ENCODE results near the gene RB1.

The RB1 gene

GRCh38 chr13:48317511-48318376 is 14.2 kb downstream of the RB1 start:
- Histone ChIP-seq H3K9ac (peak overlapping the region; percentile 50; the same call in 1 of the 2 replicates), H3K9me3 (peaks cover 100% of the 10 kb centered on the region)
- TF ChIP-seq Cebpa-rat (IDR thresholded peaks at IDR 0.05), result no peak

GRCh38 chr13:48318377-48318811 is 14.8 kb downstream of the RB1 start:
- H3K4me1 ChIP-seq, result peaks cover 17% of the 10 kb centered on the region
- H3K27ac ChIP-seq, result peak overlapping the region; percentile 55
- no peak overlapping the region for H3K9ac ChIP-seq
- H3K9me3 ChIP-seq, result peaks cover 97% of the 10 kb centered on the region
- peak overlapping the region; percentile 64 for H3K4me2 ChIP-seq
- no peak for TF ChIP-seq Cebpa-rat (IDR thresholded peaks at IDR 0.05)
- peak overlapping the region; percentile 48 for H3K4me3 ChIP-seq
- H4K20me1 ChIP-seq, result peaks cover 18% of the 10 kb centered on the region; the same call in 1 of the 2 replicates
- peaks cover 96% of the 10 kb centered on the region for H3K36me3 ChIP-seq
- no peaks in the 10 kb centered on the region for H3K27me3 ChIP-seq

More at GRCh38 chr13:48317511-48318376, 14.2 kb downstream of the RB1 start:
- Histone ChIP-seq H3K27me3 (no peaks in the 10 kb centered on the region), H3K4me1 (peaks cover 23% of the 10 kb centered on the region), H3K36me3 (peaks cover 99% of the 10 kb centered on the region), H4K20me1 (peaks cover 18% of the 10 kb centered on the region; the same call in 1 of the 2 replicates), H3K4me2 (peak overlapping the region; percentile 64), H3K27ac (peak overlapping the region; percentile 55), H3K4me3 (peak overlapping the region; percentile 48)

GRCh38 chr13:48318821-48319511 is 15.4 kb downstream of the RB1 start:
- Histone ChIP-seq H3K36me3 (peaks cover 90% of the 10 kb centered on the region), H3K27ac (no peak overlapping the region), H3K27me3 (no peaks in the 10 kb centered on the region), H3K4me2 (no peak overlapping the region), H3K9ac (no peak overlapping the region), H4K20me1 (peaks cover 18% of the 10 kb centered on the region; the same call in 1 of the 2 replicates), H3K9me3 (peaks cover 91% of the 10 kb centered on the region), H3K4me3 (peak overlapping the region; percentile 48), H3K4me1 (peaks cover 17% of the 10 kb centered on the region)
- TF ChIP-seq Cebpa-rat (IDR thresholded peaks at IDR 0.05), result no peak

- peaks cover 88% of the 10 kb centered on the region for H3K36me3 ChIP-seq
- TF ChIP-seq Cebpa-rat (IDR thresholded peaks at IDR 0.05), result no peak
Measured at GRCh38 chr13:48319531-48320398, 16.2 kb downstream of the RB1 start.

DNA sequence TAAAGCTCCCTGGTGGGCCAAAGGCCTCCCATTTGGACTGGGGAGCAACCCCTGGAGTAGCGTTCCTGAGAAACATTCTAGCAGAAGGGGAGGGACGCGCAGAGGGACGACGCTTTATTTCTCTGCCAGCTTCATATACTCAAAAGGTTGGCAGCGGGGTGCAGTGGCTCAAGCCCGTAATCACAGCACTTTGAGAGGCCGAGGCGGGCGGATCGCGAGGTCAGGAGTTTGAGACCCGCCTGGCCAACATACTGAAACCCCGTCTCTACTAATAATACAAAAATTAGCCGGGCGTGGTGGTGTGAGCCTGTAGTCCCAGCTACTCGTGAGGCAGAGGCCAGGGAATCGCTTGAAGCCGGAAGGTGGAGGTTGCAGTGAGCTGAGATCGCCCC is 16.8 kb downstream of the RB1 start:
- no peak for TF ChIP-seq Cebpa-rat (IDR thresholded peaks at IDR 0.05)
- peak overlapping the region; percentile 48; the same call in 1 of the 2 replicates for H3K4me3 ChIP-seq
- H3K36me3 ChIP-seq, result peaks cover 88% of the 10 kb centered on the region

More at GRCh38 chr13:48319531-48320398, 16.2 kb downstream of the RB1 start:
- Histone ChIP-seq H3K27ac (no peak overlapping the region), H3K4me3 (peak overlapping the region; percentile 48), H3K9ac (no peak overlapping the region), H3K9me3 (peaks cover 83% of the 10 kb centered on the region), H3K4me2 (no peak overlapping the region), H3K27me3 (no peaks in the 10 kb centered on the region), H3K4me1 (peaks cover 17% of the 10 kb centered on the region), H4K20me1 (peaks cover 20% of the 10 kb centered on the region; the same call in 1 of the 2 replicates)

GRCh38 chr13:48320891-48321510 is 17.4 kb downstream of the RB1 start:
- H3K9ac ChIP-seq, result no peak overlapping the region
- no peak overlapping the region for H3K27ac ChIP-seq
- H3K4me2 ChIP-seq, result no peak overlapping the region
- H3K4me3 ChIP-seq, result no peak overlapping the region
- peaks cover 15% of the 10 kb centered on the region; the same call in 1 of the 2 replicates for H4K20me1 ChIP-seq
- peaks cover 17% of the 10 kb centered on the region for H3K4me1 ChIP-seq
- peaks cover 88% of the 10 kb centered on the region for H3K36me3 ChIP-seq
- H3K9me3 ChIP-seq, result peaks cover 71% of the 10 kb centered on the region
- no peak for TF ChIP-seq Cebpa-rat (IDR thresholded peaks at IDR 0.05)
- no peaks in the 10 kb centered on the region for H3K27me3 ChIP-seq

More for the DNA sequence above, 16.8 kb downstream of the RB1 start:
- H3K27ac ChIP-seq, result no peak overlapping the region
- peaks cover 17% of the 10 kb centered on the region for H3K4me1 ChIP-seq
- no peak overlapping the region for H3K4me2 ChIP-seq
- H4K20me1 ChIP-seq, result peaks cover 19% of the 10 kb centered on the region; the same call in 1 of the 2 replicates
- H3K9me3 ChIP-seq, result peaks cover 77% of the 10 kb centered on the region
- H3K9ac ChIP-seq, result no peak overlapping the region
- no peaks in the 10 kb centered on the region for H3K27me3 ChIP-seq

GRCh38 chr13:48322294-48322693 is 18.7 kb downstream of the RB1 start:
- no peak for TF ChIP-seq Cebpa-rat (IDR thresholded peaks at IDR 0.05)
- H4K20me1 ChIP-seq, result peaks cover 9% of the 10 kb centered on the region; the same call in 1 of the 2 replicates
- H3K27me3 ChIP-seq, result no peaks in the 10 kb centered on the region
- no peak overlapping the region for H3K27ac ChIP-seq
- H3K4me3 ChIP-seq, result no peak overlapping the region
- peaks cover 82% of the 10 kb centered on the region for H3K36me3 ChIP-seq
- H3K4me2 ChIP-seq, result no peak overlapping the region
- peaks cover 58% of the 10 kb centered on the region for H3K9me3 ChIP-seq
- no peak overlapping the region for H3K9ac ChIP-seq
- peaks cover 10% of the 10 kb centered on the region for H3K4me1 ChIP-seq

DNA sequence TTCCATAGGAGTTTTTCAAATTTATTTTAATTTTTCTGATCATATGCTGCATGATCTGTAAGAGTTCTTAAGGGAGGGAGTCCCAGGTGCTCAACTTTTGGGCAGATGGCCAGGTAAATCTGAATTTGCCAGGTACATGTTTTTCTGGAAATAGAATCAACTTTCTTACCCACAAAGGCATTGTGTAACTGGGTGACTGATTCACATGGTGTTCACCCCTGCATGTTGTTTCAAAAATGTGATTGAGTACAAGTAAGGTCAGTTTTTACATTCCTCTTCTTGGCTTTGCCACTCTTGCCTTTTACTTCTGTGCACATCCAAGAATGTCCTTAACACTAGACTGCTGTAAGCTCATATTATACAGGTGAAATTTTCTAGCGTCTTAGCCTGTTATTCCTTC is 30.4 kb downstream of the RB1 start:
- no peaks in the 10 kb centered on the region for H3K27me3 ChIP-seq
- no peaks in the 10 kb centered on the region for H3K4me1 ChIP-seq
- H3K4me2 ChIP-seq, result no peak overlapping the region
- peaks cover 42% of the 10 kb centered on the region for H3K36me3 ChIP-seq
- H3K9me3 ChIP-seq, result peaks cover 46% of the 10 kb centered on the region
- no peak overlapping the region; the same call in 1 of the 2 replicates for H3K27ac ChIP-seq
- no peak overlapping the region for H3K4me3 ChIP-seq
- no peak for TF ChIP-seq Cebpa-rat (IDR thresholded peaks at IDR 0.05)
- no peak overlapping the region for H3K9ac ChIP-seq
- peaks cover 12% of the 10 kb centered on the region; the same call in 1 of the 2 replicates for H4K20me1 ChIP-seq

Measured in BLaER1 (cell line).